Kasumi-1 (cell line): ENCODE measurements around the gene KLHL41.
A peak's percentile ranks its signal among the peaks of the same experiment; 100 is the strongest.
"Not testable (repeated sequence)": the region's sequence is repeated elsewhere in the genome, so short reads cannot be mapped to it uniquely, and the experiment has no call there.

Experiments used
- DNase-seq, 2 experiments: peaks; one replicate each; lab custom pipeline; 2025; lab: John Stamatoyannopoulos, UW

Gene KLHL41

GRCh38 chr2:169573160-169573973 is 63.9 kb downstream of the KLHL41 start, which contains the start of gene FASTKD1:
FASTKD1 (minus strand) TSS chr2:169573865; CDS start chr2:169572029, 1,836 bp downstream.
- peak; percentile 99 to 100 for DNase-seq

- DNase-seq: no peak
These were observed 64.4 kb downstream of the KLHL41 start for GRCh38 chr2:169573974-169574299.

DNA sequence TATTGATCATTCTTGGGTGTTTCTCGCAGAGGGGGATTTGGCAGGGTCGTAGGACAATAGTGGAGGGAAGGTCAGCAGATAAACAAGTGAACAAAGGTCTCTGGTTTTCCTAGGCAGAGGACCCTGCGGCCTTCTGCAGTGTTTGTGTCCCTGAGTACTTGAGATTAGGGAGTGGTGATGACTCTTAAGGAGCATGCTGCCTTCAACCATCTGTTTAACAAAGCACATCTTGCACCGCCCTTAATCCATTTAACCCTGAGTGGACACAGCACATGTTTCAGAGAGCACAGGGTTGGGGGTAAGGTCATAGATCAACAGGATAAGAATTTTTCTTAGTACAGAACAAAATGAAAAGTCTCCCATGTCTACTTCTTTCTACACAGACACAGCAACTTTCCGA is 65.0 kb downstream of the KLHL41 start:
- DNase-seq: not testable (repeated sequence)

GRCh38 chr2:169575264-169575663 is 65.8 kb downstream of the KLHL41 start:
- not testable (repeated sequence) for DNase-seq
